ENCODE measurements around the gene MAGI2.
"Not testable (repeated sequence)": the region's sequence is repeated elsewhere in the genome, so short reads cannot be mapped to it uniquely, and the experiment has no call there.

The MAGI2 gene

DNA sequence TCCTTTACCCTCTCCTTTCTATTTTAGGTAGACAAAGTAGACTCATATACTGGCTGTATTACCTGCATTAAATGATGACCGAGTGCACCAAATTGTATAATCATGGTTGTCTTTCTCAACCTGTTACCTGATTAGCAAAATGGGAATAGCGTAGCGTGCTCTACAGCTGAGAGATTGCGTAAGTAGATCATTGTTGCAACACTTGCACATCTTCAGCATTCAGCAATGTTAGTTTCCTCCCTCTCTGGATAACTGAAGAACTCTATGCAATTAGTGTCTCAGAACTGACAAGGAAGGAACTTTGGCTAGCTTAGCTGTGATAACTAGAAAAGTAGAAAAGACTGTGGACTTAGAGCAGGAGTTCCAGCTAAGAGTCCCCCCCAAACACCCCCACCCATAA lies 867.5 kb downstream of the MAGI2 start:
- Histone ChIP-seq H2AFZ (ENCODE audit: low read depth, low read length) (no peak overlapping the region), H3K4me3 (ENCODE audit: low read depth in 1 of 2, low read length in 2 of 2) (no peak overlapping the region), H4K20me1 (ENCODE audit: insufficient read depth, low read length) (no peaks in the 10 kb centered on the region), H3K4me1 (ENCODE audit: insufficient read depth, low read length) (no peaks in the 10 kb centered on the region), H3K9me3 (ENCODE audit: insufficient read depth, low read length, severe bottlenecking) (no peaks in the 10 kb centered on the region), H3K27ac (ENCODE audit: low read length) (no peak overlapping the region), H3K9ac (ENCODE audit: low read depth, low read length) (no peak overlapping the region), H3K27me3 (ENCODE audit: insufficient read depth, low read length, poor library complexity) (no peaks in the 10 kb centered on the region), H3K4me2 (ENCODE audit: insufficient read depth, low read length) (no peak overlapping the region), H3K79me2 (ENCODE audit: insufficient read depth, low read length) (no peaks in the 10 kb centered on the region), H3K36me3 (ENCODE audit: insufficient read depth, low read length) (no peaks in the 10 kb centered on the region)
- DNase-seq (no peak), ATAC-seq (ENCODE audit: insufficient read depth, low read depth) (no peak)
- TF ChIP-seq, protein P1, sequence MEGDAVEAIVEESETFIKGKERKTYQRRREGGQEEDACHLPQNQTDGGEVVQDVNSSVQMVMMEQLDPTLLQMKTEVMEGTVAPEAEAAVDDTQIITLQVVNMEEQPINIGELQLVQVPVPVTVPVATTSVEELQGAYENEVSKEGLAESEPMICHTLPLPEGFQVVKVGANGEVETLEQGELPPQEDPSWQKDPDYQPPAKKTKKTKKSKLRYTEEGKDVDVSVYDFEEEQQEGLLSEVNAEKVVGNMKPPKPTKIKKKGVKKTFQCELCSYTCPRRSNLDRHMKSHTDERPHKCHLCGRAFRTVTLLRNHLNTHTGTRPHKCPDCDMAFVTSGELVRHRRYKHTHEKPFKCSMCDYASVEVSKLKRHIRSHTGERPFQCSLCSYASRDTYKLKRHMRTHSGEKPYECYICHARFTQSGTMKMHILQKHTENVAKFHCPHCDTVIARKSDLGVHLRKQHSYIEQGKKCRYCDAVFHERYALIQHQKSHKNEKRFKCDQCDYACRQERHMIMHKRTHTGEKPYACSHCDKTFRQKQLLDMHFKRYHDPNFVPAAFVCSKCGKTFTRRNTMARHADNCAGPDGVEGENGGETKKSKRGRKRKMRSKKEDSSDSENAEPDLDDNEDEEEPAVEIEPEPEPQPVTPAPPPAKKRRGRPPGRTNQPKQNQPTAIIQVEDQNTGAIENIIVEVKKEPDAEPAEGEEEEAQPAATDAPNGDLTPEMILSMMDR (IDR thresholded peaks at IDR 0.05; ENCODE audit: borderline replicate concordance, extremely low read depth, low read length, poor library complexity, severe bottlenecking) = no peak
- no peak for TF ChIP-seq EZH2 (IDR thresholded peaks at IDR 0.05; ENCODE audit: borderline replicate concordance, low read depth, low read length, severe bottlenecking)

DNA sequence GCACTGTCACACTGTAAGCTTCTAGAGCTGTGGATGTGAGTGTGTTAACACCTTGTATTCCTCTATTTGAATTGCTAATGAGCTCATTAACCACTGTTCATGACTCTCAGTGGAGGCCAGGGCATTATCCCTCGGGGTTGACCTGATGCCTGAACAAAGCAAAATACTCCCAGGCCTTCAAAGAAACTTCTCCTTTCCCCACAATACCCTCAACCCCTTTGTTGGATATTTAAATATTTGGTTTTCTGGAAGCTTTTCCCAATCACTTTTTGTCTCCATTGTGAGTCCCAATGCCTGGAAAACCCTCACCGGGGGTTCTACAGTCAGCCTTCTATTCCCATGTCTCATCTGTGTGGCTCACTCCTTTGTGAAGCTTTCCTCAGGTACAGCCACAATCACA lies 874.8 kb downstream of the MAGI2 start:
- Histone ChIP-seq H3K27ac (ENCODE audit: low read length) (no peak overlapping the region), H3K36me3 (ENCODE audit: insufficient read depth, low read length) (no peaks in the 10 kb centered on the region), H4K20me1 (ENCODE audit: insufficient read depth, low read length) (no peaks in the 10 kb centered on the region), H3K4me1 (ENCODE audit: insufficient read depth, low read length) (no peaks in the 10 kb centered on the region), H3K27me3 (ENCODE audit: insufficient read depth, low read length, poor library complexity) (no peaks in the 10 kb centered on the region), H3K79me2 (ENCODE audit: insufficient read depth, low read length) (no peaks in the 10 kb centered on the region), H3K9me3 (ENCODE audit: insufficient read depth, low read length, severe bottlenecking) (no peaks in the 10 kb centered on the region), H3K9ac (ENCODE audit: low read depth, low read length) (no peak overlapping the region), H2AFZ (ENCODE audit: low read depth, low read length) (no peak overlapping the region), H3K4me3 (ENCODE audit: low read depth in 1 of 2, low read length in 2 of 2) (no peak overlapping the region), H3K4me2 (ENCODE audit: insufficient read depth, low read length) (no peak overlapping the region)
- TF ChIP-seq, protein P1 (IDR thresholded peaks at IDR 0.05; ENCODE audit: borderline replicate concordance, extremely low read depth, low read length, poor library complexity, severe bottlenecking) = no peak
- TF ChIP-seq EZH2 (IDR thresholded peaks at IDR 0.05; ENCODE audit: borderline replicate concordance, low read depth, low read length, severe bottlenecking) = no peak
- DNase-seq (no peak), ATAC-seq (ENCODE audit: insufficient read depth, low read depth) (no peak)

DNA sequence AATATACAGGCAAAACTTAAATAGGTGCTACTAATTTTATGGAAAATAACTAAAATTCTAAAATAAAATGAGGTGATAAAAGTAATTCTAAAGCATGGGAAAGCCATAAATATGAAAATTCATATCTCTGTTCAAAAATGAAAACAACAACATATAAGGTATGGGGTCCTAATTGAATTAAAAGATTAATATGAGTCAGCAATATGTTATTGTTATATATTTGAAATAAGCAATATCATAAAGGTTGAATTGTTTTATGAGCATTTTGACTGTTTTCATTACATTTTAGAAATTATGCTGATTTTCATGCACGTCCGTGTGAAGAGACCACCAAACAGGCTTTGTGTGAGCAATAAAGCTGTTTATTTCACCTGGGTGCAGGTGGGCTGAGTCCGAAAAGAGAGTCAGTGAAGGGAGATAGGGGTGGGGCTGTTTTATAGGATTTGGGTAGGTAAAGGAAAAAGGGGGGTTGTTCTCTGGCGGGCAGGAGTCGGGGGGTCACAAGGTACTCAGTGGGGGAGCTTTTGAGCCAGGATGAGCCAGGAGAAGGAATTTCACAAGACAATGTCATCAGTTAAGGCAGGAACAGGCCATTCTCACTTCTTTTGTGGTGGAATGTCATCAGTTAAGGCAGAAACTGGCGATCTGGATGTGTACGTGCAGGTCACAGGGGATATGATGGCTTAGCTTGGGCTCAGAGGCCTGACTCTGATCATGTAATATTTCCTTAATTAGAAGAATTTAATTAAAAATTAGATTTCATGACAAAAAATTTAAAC lies 876.1 kb downstream of the MAGI2 start:
- not testable (repeated sequence) for H3K4me2 ChIP-seq (ENCODE audit: insufficient read depth, low read length); H3K27ac ChIP-seq (ENCODE audit: low read length); H3K4me1 ChIP-seq (ENCODE audit: insufficient read depth, low read length); H3K9ac ChIP-seq (ENCODE audit: low read depth, low read length); DNase-seq; H3K4me3 ChIP-seq (ENCODE audit: low read depth in 1 of 2, low read length in 2 of 2); H3K79me2 ChIP-seq (ENCODE audit: insufficient read depth, low read length); H2AFZ ChIP-seq (ENCODE audit: low read depth, low read length); ATAC-seq (ENCODE audit: insufficient read depth, low read depth); H3K36me3 ChIP-seq (ENCODE audit: insufficient read depth, low read length); H4K20me1 ChIP-seq (ENCODE audit: insufficient read depth, low read length); H3K27me3 ChIP-seq (ENCODE audit: insufficient read depth, low read length, poor library complexity); H3K9me3 ChIP-seq (ENCODE audit: insufficient read depth, low read length, severe bottlenecking)

DNA sequence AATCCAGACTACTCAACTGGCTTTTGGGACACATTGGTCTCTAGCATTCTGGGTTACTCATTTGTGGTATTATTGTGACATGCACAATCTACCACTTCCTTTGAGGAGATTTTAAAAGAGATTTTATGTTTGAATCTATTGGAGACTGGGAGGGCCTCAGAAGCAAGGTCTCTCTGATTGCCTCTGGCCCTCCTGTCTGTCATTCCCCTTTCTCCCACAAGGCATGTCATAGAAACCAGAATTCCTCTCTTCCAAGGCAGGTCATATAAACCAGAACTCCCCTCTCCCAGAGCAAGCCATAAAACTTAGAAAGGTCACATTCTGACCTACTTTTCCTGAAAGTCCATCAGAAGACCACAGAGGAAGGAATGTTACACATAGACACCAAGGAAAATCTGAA lies 877.2 kb downstream of the MAGI2 start:
- no peak overlapping the region for H3K4me3 ChIP-seq (ENCODE audit: low read depth in 1 of 2, low read length in 2 of 2)
- ATAC-seq (ENCODE audit: insufficient read depth, low read depth) (peak; percentile 66), DNase-seq (no peak)
- no peaks in the 10 kb centered on the region for H3K36me3 ChIP-seq (ENCODE audit: insufficient read depth, low read length)
- H3K27ac ChIP-seq (ENCODE audit: low read length) = no peak overlapping the region
- TF ChIP-seq, protein P1 (IDR thresholded peaks at IDR 0.05; ENCODE audit: borderline replicate concordance, extremely low read depth, low read length, poor library complexity, severe bottlenecking) = no peak
- TF ChIP-seq EZH2 (IDR thresholded peaks at IDR 0.05; ENCODE audit: borderline replicate concordance, low read depth, low read length, severe bottlenecking) = no peak
- H4K20me1 ChIP-seq (ENCODE audit: insufficient read depth, low read length) = no peaks in the 10 kb centered on the region
- no peak overlapping the region for H2AFZ ChIP-seq (ENCODE audit: low read depth, low read length)
- no peaks in the 10 kb centered on the region for H3K27me3 ChIP-seq (ENCODE audit: insufficient read depth, low read length, poor library complexity)
- H3K4me2 ChIP-seq (ENCODE audit: insufficient read depth, low read length) = no peak overlapping the region
- no peaks in the 10 kb centered on the region for H3K9me3 ChIP-seq (ENCODE audit: insufficient read depth, low read length, severe bottlenecking)
- no peak overlapping the region for H3K9ac ChIP-seq (ENCODE audit: low read depth, low read length)
- no peaks in the 10 kb centered on the region for H3K79me2 ChIP-seq (ENCODE audit: insufficient read depth, low read length)
- H3K4me1 ChIP-seq (ENCODE audit: insufficient read depth, low read length) = no peaks in the 10 kb centered on the region

All from DND-41 (cell line).